ENCODE measurements around the gene MOB3A. TPM values are rescaled to one million over a fixed set of nuclear protein-coding genes. Genes with fewer than 3 reads are reported as not detected.

MOB3A gene
- polyA plus RNA-seq, 1 of the 3 experiments (the other 2 are of a cell fraction): 24.1 TPM

- TF ChIP-seq CTCF (IDR thresholded peaks at IDR 0.05) (no peak), ZBTB33 (IDR thresholded peaks at IDR 0.05; ENCODE audit: borderline replicate concordance, low read depth) (no peak), POLR2AphosphoS5 (IDR thresholded peaks at IDR 0.05; ENCODE audit: low read depth, low read length) (no peak)
Observed at GRCh38 chr19:2037651-2038255, 58.4 kb downstream of the MOB3A start (continued).

DNA sequence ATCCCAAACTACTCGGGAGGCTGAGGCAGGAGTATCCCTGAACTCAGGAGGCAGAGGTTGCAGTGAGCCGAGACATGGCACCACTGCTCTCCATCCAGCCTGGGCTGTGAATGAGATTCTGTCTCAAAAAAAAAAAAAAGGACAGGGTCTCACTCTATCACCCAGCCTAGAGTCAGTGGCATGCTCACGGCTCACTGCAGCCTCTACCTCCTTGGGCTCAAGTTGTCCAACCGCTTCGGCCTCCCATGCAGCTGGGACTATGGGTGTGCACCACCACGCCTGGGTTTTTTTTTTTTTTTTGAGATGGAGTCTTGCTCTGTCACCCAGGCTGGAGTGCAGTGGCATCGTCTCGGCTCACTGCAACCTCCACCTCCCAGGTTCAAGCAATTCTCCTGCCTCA is 59.7 kb downstream of the MOB3A start:
- Histone ChIP-seq H3K4me3 (ENCODE audit: low read depth in 2 of 2, low read length in 1 of 2) (no peak overlapping the region), H3K27ac (ENCODE audit: low read depth in 2 of 2, low read length in 1 of 2) (no peak overlapping the region), H3K79me2 (ENCODE audit: insufficient read depth) (no peaks in the 10 kb centered on the region), H3K9me2 (no peaks in the 10 kb centered on the region), H4K20me1 (ENCODE audit: insufficient read depth) (peaks cover 5% of the 10 kb centered on the region; the same call in 1 of the 2 replicates), H3K9me3 (no peaks in the 10 kb centered on the region), H3K27me3 (ENCODE audit: insufficient read depth) (no peaks in the 10 kb centered on the region), H3F3A (replicated peaks; ENCODE audit: insufficient read depth) (peaks cover 10% of the 10 kb centered on the region), H2AFZ (ENCODE audit: low read depth) (no peak overlapping the region), H3K4me1 (ENCODE audit: control insufficient read depth in 1 of 2, insufficient read depth in 2 of 2, low read depth in 1 of 2, low read length in 1 of 2) (peaks cover 10 to 31% of the 10 kb centered on the region in 2 experiments; a peak in 3 of 4 replicates), H3K36me3 (replicated peaks in 1 of 2; ENCODE audit: control insufficient read depth in 1 of 2, insufficient read depth in 2 of 2, low read length in 1 of 2) (peaks cover 3 to 37% of the 10 kb centered on the region in 2 experiments), H3K9ac (no peak overlapping the region), H3K4me2 (no peak overlapping the region)
- no peak for DNase-seq
- TF ChIP-seq, protein P1, sequence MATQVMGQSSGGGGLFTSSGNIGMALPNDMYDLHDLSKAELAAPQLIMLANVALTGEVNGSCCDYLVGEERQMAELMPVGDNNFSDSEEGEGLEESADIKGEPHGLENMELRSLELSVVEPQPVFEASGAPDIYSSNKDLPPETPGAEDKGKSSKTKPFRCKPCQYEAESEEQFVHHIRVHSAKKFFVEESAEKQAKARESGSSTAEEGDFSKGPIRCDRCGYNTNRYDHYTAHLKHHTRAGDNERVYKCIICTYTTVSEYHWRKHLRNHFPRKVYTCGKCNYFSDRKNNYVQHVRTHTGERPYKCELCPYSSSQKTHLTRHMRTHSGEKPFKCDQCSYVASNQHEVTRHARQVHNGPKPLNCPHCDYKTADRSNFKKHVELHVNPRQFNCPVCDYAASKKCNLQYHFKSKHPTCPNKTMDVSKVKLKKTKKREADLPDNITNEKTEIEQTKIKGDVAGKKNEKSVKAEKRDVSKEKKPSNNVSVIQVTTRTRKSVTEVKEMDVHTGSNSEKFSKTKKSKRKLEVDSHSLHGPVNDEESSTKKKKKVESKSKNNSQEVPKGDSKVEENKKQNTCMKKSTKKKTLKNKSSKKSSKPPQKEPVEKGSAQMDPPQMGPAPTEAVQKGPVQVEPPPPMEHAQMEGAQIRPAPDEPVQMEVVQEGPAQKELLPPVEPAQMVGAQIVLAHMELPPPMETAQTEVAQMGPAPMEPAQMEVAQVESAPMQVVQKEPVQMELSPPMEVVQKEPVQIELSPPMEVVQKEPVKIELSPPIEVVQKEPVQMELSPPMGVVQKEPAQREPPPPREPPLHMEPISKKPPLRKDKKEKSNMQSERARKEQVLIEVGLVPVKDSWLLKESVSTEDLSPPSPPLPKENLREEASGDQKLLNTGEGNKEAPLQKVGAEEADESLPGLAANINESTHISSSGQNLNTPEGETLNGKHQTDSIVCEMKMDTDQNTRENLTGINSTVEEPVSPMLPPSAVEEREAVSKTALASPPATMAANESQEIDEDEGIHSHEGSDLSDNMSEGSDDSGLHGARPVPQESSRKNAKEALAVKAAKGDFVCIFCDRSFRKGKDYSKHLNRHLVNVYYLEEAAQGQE (IDR thresholded peaks at IDR 0.05; ENCODE audit: low read depth, low read length): no peak
- TF ChIP-seq NFIC (IDR thresholded peaks at IDR 0.05; ENCODE audit: borderline replicate concordance) (no peak), ELF1 (IDR thresholded peaks at IDR 0.05) (no peak), TEAD4 (IDR thresholded peaks at IDR 0.05; ENCODE audit: borderline replicate concordance, insufficient read depth) (no peak), GABPA (IDR thresholded peaks at IDR 0.05; ENCODE audit: low read depth) (no peak), POLR2AphosphoS5 (IDR thresholded peaks at IDR 0.05; ENCODE audit: low read depth, low read length) (no peak), RXRA (IDR thresholded peaks at IDR 0.05; ENCODE audit: borderline replicate concordance, low read depth) (no peak), RFX5 (IDR thresholded peaks at IDR 0.05; ENCODE audit: low read length) (no peak), SMC3 (IDR thresholded peaks at IDR 0.05; ENCODE audit: low read depth, low read length) (no peak), ZBTB33 (IDR thresholded peaks at IDR 0.05; ENCODE audit: borderline replicate concordance, low read depth) (no peak), TCF12 (IDR thresholded peaks at IDR 0.05) (no peak), SIN3A (IDR thresholded peaks at IDR 0.05; ENCODE audit: borderline replicate concordance, low read depth, low read length) (no peak), CHD2 (IDR thresholded peaks at IDR 0.05; ENCODE audit: low read length, partially characterized antibody) (no peak), CTCF (IDR thresholded peaks at IDR 0.05) (no peak), RAD21 (IDR thresholded peaks at IDR 0.05; ENCODE audit: low read length) (no peak)
- WGBS (ENCODE audit: low lambda C conversion rate): 81% methylated on average over 8 of the region's 8 CpGs
- CTCF ChIA-PET: interaction anchor here (0.9 to 1.6 kb wide), 3 partner anchors 17 to 107 kb away, joined by 3 to 7 read pairs (median 4); no protein-coding TSS in a partner anchor
- POLR2A ChIA-PET: no interaction called here
